Measurements from ENCODE around the gene IL6ST.

The IL6ST gene

DNA sequence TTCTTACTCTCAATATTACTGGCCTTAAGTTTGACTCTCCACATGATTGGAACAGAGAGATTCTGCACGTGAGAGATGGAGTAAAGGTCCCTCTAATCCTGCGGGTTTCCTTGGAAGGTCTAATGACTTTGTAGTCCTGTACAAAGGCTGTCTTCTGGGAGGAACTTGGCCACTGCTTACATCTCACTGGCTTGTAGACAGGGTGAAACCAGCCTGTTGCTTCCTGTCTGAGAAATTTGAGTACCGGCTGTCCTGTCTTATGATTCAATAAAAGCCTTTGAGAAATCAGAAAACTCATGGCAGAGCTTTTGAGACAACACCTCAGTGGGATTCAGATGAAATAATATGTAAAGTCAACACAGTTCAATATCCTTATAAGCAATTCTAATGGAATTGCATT is 100.6 kb downstream of the IL6ST start:
- DNase-seq: no peak

DNA sequence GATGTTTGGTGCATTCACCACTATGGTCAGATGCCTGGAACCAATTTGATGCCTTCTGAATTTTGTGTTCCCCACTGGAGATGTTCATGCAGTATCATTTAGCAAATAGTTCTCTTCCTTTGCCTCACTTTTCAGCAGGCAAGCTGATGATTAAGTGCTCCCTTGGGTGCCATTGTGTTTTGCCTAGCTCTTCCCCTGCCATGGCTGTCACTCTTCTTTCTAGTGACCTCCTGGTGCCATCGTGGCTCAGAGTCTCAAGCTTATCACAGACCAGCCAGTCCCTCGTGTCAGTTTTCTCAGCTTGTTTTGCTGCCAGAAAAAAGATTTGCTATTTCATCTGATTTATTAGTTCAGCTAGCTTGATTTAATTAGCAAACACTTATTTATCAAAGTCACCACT is 102.3 kb downstream of the IL6ST start:
- no peak for DNase-seq

DNA sequence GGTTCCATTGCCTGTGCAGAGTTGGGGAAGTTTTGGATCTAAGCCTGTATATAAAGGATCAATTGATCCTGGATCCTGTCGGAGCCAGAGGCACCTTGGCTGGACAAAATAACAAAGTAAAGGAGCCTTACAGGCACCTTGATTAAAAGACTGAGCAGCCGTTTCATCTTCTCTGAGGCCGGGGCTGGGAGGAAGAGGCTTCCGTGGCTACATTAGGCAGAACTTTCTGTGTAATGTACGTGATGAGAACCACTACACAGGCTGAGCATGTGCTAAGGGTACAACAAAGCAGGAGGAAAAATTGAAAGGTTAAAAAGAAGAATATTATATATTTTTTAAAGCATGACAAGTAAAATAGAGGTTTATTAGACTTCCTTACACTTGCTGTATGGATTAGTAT is 106.6 kb downstream of the IL6ST start:
- DNase-seq: no peak

DNA sequence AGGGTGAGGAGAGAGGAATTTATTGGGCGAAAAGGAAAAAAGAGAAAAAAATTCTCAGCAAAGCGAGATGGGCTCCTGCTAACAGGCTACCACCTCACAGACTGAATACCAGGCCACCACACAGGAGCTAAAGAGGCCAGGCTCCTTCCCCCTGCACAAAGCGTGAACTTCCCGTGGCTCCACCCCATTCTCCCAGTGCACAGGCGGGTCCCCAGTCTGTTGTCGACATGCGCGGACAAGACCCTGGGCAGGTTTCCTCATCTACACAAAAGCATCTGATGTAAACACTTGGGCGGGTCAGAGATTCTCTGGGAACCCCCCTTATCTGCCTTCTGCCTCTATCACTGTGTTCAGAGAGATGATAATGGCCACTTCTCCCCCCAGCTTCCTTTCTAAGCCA is 109.4 kb downstream of the IL6ST start:
- no peak for DNase-seq
